GM23338 (cell line): ENCODE measurements around the gene INTS2.

Experiments
- EZH2 ChIP-seq: fragments of 200-600 bp; sonication (generic); IDR thresholded peaks from one replicate; pipeline ENCODE4 v1.8.0; 2017; ENCODE audit warnings: antibody characterized with exemption, mild to moderate bottlenecking, low read depth; ENCODE audit not compliant: unreplicated experiment
- JUNB ChIP-seq: IDR thresholded peaks from one replicate; pipeline ENCODE4 v1.6.1; 2016; ENCODE audit warnings: antibody characterized with exemption; ENCODE audit not compliant: unreplicated experiment
- POLR2AphosphoS5 ChIP-seq: IDR thresholded peaks from 2 replicates; pipeline ENCODE4 v1.6.1; 2016; ENCODE audit warnings: antibody characterized with exemption, low read depth
- REST ChIP-seq: IDR thresholded peaks from one replicate; pipeline ENCODE4 v1.6.1; 2018; ENCODE audit warnings: antibody characterized with exemption; ENCODE audit not compliant: unreplicated experiment
- ZNF462 ChIP-seq: fragments of 250-450 bp; sonication (Bioruptor Pico); IDR thresholded peaks from 2 replicates; pipeline ENCODE4 v1.5.0; 2020; ENCODE audit warnings: mild to moderate bottlenecking, moderate library complexity
- TF ChIP-seq, protein P1 (sequence below), 2 experiments: fragments of 200-600 bp in 1 of 2; sonication (generic) in 1 of 2; conservative IDR thresholded peaks; 2 replicates each; pipeline versions ENCODE4 v1.5.1 to v1.6.1; 2016 to 2017; ENCODE audit warnings: antibody characterized with exemption in 2 of 2, low read depth in 2 of 2, mild to moderate bottlenecking in 2 of 2, moderate library complexity in 1 of 2

DNA sequence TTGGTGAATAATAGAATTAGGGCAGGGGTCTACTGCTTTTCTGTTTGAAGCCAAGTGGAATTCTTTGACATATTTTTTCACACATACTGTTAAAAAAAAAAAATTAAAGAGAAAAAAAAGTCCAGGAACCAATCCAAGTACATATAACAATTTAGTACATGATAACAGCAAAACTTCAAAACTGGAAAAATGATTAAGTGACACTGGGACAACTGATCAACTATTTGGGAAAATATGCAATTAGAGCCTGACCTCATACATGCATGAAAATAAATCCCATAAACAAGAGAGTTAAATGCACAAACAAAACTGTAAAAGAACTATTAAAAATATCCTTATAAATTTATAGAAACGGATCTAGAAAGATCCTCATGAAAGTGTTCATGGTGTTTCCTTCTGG lies 92.2 kb downstream of the INTS2 start:
- TF ChIP-seq, protein P1, sequence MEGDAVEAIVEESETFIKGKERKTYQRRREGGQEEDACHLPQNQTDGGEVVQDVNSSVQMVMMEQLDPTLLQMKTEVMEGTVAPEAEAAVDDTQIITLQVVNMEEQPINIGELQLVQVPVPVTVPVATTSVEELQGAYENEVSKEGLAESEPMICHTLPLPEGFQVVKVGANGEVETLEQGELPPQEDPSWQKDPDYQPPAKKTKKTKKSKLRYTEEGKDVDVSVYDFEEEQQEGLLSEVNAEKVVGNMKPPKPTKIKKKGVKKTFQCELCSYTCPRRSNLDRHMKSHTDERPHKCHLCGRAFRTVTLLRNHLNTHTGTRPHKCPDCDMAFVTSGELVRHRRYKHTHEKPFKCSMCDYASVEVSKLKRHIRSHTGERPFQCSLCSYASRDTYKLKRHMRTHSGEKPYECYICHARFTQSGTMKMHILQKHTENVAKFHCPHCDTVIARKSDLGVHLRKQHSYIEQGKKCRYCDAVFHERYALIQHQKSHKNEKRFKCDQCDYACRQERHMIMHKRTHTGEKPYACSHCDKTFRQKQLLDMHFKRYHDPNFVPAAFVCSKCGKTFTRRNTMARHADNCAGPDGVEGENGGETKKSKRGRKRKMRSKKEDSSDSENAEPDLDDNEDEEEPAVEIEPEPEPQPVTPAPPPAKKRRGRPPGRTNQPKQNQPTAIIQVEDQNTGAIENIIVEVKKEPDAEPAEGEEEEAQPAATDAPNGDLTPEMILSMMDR (conservative IDR thresholded peaks at IDR 0.05; ENCODE audit: low read depth in 2 of 2): no peak
- TF ChIP-seq EZH2 (no peak), POLR2AphosphoS5 (no peak), JUNB (no peak), REST (no peak), ZNF462 (no peak)
